Osteocyte (in vitro differentiated cells): ENCODE results near the gene GBGT1. TPM values are rescaled to one million over a fixed set of nuclear protein-coding genes. Genes with fewer than 3 reads are reported as not detected.

Experiments
- DNase-seq: peaks from one replicate; pipeline ENCODE4 v3.0.0; 2021; ENCODE audit warnings: mixed read lengths; ENCODE audit not compliant: unreplicated experiment; ENCODE audit errors: extremely low spot score
- H3K27ac Mint-ChIP-seq: one replicate; pipeline ENCODE4 v1.8.0; 2021; ENCODE audit warnings: mild to moderate bottlenecking, mixed read lengths; ENCODE audit not compliant: unreplicated experiment
- H3K27me3 Mint-ChIP-seq: one replicate; pipeline ENCODE4 v1.8.0; 2021; ENCODE audit warnings: mixed read lengths; ENCODE audit not compliant: unreplicated experiment
- H3K36me3 Mint-ChIP-seq: one replicate; pipeline ENCODE4 v1.8.0; 2021; ENCODE audit warnings: mixed read lengths; ENCODE audit not compliant: unreplicated experiment
- H3K4me1 Mint-ChIP-seq: one replicate; pipeline ENCODE4 v1.8.0; 2021; ENCODE audit warnings: mixed read lengths; ENCODE audit not compliant: unreplicated experiment
- H3K4me3 Mint-ChIP-seq: one replicate; pipeline ENCODE4 v1.8.0; 2021; ENCODE audit warnings: mild to moderate bottlenecking, moderate library complexity, mixed read lengths; ENCODE audit not compliant: unreplicated experiment
- H3K9me3 Mint-ChIP-seq: one replicate; pipeline ENCODE4 v1.8.0; 2021; ENCODE audit warnings: mixed read lengths; ENCODE audit not compliant: unreplicated experiment
- CTCF ChIP-seq: fragments of 200-600 bp; sonication (generic); IDR thresholded peaks from 2 replicates; pipeline ENCODE4 v1.5.0; 2021; ENCODE audit warnings: antibody characterized with exemption, mild to moderate bottlenecking, moderate library complexity
- total RNA-seq: library from RNA; stranded (reverse); gene quantifications from 2 replicates; pipeline ENCODE4 v1.2.1, GENCODE V29; 2021

The GBGT1 gene
- total RNA-seq, 1 donor from 2014 or later: 4.1 TPM

DNA sequence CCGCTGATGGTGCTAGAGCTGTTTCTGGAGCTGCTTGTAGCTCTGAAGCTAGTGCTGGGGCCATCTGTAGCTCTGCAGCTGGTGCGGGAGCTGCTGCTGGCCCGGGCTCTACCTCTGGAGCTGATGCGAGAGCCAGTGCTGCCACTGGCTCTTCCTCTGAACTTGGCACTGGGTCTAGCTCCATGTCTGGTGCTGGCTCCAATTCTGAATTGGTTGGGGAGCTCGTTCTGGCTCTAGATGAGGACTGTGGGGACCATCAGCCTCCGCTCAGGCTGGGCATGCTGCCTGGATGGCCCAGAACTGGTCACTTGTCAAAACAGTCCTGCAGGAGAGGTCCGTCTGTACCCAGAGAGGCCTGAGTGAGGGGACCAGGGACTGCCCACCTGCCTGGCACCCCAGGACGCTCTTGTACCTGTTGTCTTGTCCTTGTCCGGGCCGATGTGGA, 23.9 kb upstream of the GBGT1 start:
- Mint-ChIP-seq H3K27me3 (peaks cover 38% of the 10 kb centered on the region), H3K4me3 (no peak overlapping the region)

GRCh38 chr9:133186736-133187135, 23.0 kb upstream of the GBGT1 start:
- H3K27me3 Mint-ChIP-seq: peaks cover 44% of the 10 kb centered on the region
- H3K27ac Mint-ChIP-seq: no peak overlapping the region
- peaks cover 3% of the 10 kb centered on the region for H3K4me1 Mint-ChIP-seq
- DNase-seq: no peak
- TF ChIP-seq CTCF: no peak
- no peaks in the 10 kb centered on the region for H3K9me3 Mint-ChIP-seq
- no peak overlapping the region for H3K4me3 Mint-ChIP-seq
- no peaks in the 10 kb centered on the region for H3K36me3 Mint-ChIP-seq

More for the DNA sequence above, 23.9 kb upstream of the GBGT1 start:
- TF ChIP-seq CTCF: no peak
- H3K4me1 Mint-ChIP-seq: peaks cover 3% of the 10 kb centered on the region
- no peaks in the 10 kb centered on the region for H3K9me3 Mint-ChIP-seq
- H3K27ac Mint-ChIP-seq: no peak overlapping the region
- no peaks in the 10 kb centered on the region for H3K36me3 Mint-ChIP-seq
- DNase-seq: no peak

GRCh38 chr9:133184971-133185370, 21.3 kb upstream of the GBGT1 start:
- H3K27me3 Mint-ChIP-seq: peaks cover 49% of the 10 kb centered on the region
- no peak overlapping the region for H3K4me3 Mint-ChIP-seq
- DNase-seq: no peak
- peaks cover 3% of the 10 kb centered on the region for H3K4me1 Mint-ChIP-seq
- no peaks in the 10 kb centered on the region for H3K36me3 Mint-ChIP-seq
- peak; percentile 70 for TF ChIP-seq CTCF
- H3K27ac Mint-ChIP-seq: no peak overlapping the region
- H3K9me3 Mint-ChIP-seq: no peaks in the 10 kb centered on the region

GRCh38 chr9:133182151-133182550, 18.4 kb upstream of the GBGT1 start:
- H3K27me3 Mint-ChIP-seq: peaks cover 47% of the 10 kb centered on the region
- DNase-seq: no peak
- no peak for TF ChIP-seq CTCF
- peaks cover 3% of the 10 kb centered on the region for H3K4me1 Mint-ChIP-seq
- no peak overlapping the region for H3K27ac Mint-ChIP-seq
- no peaks in the 10 kb centered on the region for H3K9me3 Mint-ChIP-seq
- H3K36me3 Mint-ChIP-seq: no peaks in the 10 kb centered on the region
- no peak overlapping the region for H3K4me3 Mint-ChIP-seq

- H3K36me3 Mint-ChIP-seq: no peaks in the 10 kb centered on the region
- TF ChIP-seq CTCF: no peak
Observed at GRCh38 chr9:133181561-133181960, 17.8 kb upstream of the GBGT1 start.

More at GRCh38 chr9:133181561-133181960, 17.8 kb upstream of the GBGT1 start:
- no peak overlapping the region for H3K27ac Mint-ChIP-seq
- peaks cover 48% of the 10 kb centered on the region for H3K27me3 Mint-ChIP-seq
- DNase-seq: no peak
- no peak overlapping the region for H3K4me3 Mint-ChIP-seq
- no peaks in the 10 kb centered on the region for H3K9me3 Mint-ChIP-seq
- peaks cover 3% of the 10 kb centered on the region for H3K4me1 Mint-ChIP-seq
